Activated T-helper 2 cell treated with anti-CD3 and anti-CD28 coated beads, Interferon-gamma antibody, Interleukin-2, Interleukin-4, amounts not matched to agents 10 μg/mL and 5 μg/mL and 100 μg/mL, durations not matched to agents 14 hours and 24 hours and 36 hours (primary cell): ENCODE results near the gene MRTFB. TPM values are rescaled to one million over a fixed set of nuclear protein-coding genes. Genes with fewer than 3 reads are reported as not detected.

Experiments
- DNase-seq: peaks from one replicate; pipeline ENCODE4 v3.0.0; 2021; ENCODE audit warnings: low spot score
- H3K27ac Mint-ChIP-seq: one replicate; pipeline ENCODE4 v1.8.0; 2021; ENCODE audit warnings: mixed read lengths
- H3K27me3 Mint-ChIP-seq: one replicate; pipeline ENCODE4 v1.8.0; 2021; ENCODE audit warnings: low read depth, mixed read lengths
- H3K36me3 Mint-ChIP-seq: one replicate; pipeline ENCODE4 v1.8.0; 2021; ENCODE audit warnings: low read depth, mixed read lengths
- H3K4me1 Mint-ChIP-seq: one replicate; pipeline ENCODE4 v1.8.0; 2021; ENCODE audit warnings: low read depth, mixed read lengths
- H3K4me3 Mint-ChIP-seq: one replicate; pipeline ENCODE4 v1.8.0; 2021; ENCODE audit warnings: low read depth, mild to moderate bottlenecking, moderate library complexity, mixed read lengths
- H3K9me3 Mint-ChIP-seq: one replicate; pipeline ENCODE4 v1.8.0; 2021; ENCODE audit warnings: mixed read lengths
- intact Hi-C: fragments of 100-400 bp; cut with micrococcal nuclease; formaldehyde crosslinking; loops from one replicate; pipeline ENCODE4 v1.15.1; 2023
- total RNA-seq: library from RNA; stranded (reverse); gene quantifications from 2 replicates; pipeline ENCODE4 v1.2.3, GENCODE V29; 2022

Gene MRTFB
- total RNA-seq, 1 donor from 2014 or later: 13.7 TPM

DNA sequence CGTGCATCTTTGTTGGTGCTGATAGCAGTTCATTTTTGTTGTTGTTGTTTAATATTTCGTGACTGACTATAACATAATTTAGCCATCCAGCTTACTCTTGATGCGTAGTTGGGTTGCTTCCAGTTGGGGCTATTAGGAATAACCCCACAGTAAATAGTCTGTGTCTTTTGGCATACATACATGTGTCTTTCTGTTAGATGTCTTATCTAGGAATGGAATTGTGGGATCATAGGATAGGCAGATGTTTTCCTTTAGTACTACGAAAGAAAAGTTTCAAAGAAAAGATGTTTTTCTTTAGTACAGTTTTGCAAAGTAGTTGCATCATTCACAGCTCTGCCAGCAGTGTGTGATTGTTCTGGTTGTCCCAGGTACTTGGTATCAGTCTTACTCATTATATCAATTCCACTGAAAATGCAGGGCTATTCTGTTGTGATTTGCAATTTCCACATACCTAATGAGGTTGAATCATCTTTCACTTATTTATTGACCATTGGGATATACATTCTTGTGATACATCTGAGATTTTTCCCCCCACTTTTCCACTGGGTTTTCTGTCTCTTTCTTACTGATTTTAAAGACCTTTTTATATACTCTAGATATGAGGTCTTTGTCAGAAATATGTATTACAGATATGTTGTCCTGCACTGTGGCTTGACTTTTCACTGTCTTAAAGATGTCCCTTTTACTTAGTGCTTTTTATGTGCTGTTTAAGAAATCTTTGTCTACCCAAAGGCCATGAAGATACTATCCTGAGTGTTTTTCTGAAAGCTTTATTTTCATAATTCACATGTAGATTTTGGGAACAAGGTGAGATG, 173.3 kb downstream of the MRTFB start:
- H3K36me3 Mint-ChIP-seq: peaks cover 4% of the 10 kb centered on the region
- H3K27ac Mint-ChIP-seq: no peak overlapping the region
- no peaks in the 10 kb centered on the region for H3K9me3 Mint-ChIP-seq
- intact Hi-C loops: no loop called here
- no peak overlapping the region for H3K4me3 Mint-ChIP-seq
- H3K27me3 Mint-ChIP-seq: no peaks in the 10 kb centered on the region
- no peak for DNase-seq
- H3K4me1 Mint-ChIP-seq: peaks cover 1% of the 10 kb centered on the region

DNA sequence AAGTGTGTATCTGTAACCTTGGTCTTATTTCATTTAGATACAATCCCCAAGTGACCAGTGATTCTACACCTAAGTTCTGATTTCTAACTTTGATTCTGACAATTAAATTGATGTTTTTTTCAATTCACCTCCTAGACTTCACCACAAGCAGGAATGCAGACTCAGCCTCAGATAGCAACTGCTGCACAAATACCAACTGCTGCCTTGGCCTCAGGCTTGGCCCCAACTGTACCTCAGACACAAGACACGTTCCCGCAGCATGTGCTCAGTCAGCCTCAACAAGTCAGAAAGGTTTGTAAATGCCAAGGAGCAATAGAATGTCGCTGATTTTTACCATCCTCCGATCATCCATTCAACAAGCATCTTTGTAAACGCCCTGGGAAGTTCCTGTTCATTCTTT, 177.7 kb downstream of the MRTFB start:
- H3K4me3 Mint-ChIP-seq: no peak overlapping the region
- peaks cover 4% of the 10 kb centered on the region for H3K36me3 Mint-ChIP-seq
- no peaks in the 10 kb centered on the region for H3K27me3 Mint-ChIP-seq
- no peak overlapping the region for H3K27ac Mint-ChIP-seq
- intact Hi-C loops: loop anchor here (1.0 kb wide), 1 partner anchor 281 kb away; no protein-coding TSS in a partner anchor
- no peaks in the 10 kb centered on the region for H3K9me3 Mint-ChIP-seq
- no peak for DNase-seq
- H3K4me1 Mint-ChIP-seq: peaks cover 1% of the 10 kb centered on the region

DNA sequence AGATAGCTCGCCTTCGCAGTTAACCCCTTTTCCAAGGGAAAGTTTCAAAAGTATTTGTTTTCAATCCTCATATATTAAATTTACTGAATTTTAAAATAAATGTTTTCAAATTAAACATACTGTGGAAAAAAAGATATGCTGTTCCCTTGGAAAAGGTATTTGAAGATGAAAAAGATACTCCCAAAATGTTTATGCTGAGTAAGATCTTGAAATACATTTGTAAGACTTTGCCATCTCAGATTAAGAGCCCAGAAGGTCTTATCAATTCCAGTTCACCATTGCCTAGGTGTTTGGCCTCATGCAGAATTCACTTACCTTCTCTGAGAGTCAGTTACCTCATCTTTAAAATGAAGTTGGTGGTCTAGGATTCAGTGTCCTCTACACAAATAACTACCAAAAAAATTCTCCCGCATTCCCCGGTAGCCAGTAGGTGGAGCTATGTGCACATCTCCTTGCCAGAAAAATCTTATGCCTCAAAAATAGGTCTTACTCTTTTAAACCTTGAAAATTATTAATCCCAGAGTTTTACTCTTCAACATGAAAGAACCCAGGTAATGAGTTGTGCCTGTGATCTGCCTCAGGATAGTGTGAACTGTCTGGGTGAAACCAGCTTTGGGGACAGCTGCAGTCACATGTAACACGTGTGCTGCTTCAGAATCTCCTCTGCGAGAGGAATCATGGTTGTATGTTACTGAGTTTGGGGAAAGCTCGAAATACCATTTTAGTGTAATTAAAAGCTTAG, 178.3 kb downstream of the MRTFB start:
- H3K27me3 Mint-ChIP-seq: no peaks in the 10 kb centered on the region
- H3K4me1 Mint-ChIP-seq: no peaks in the 10 kb centered on the region
- no peak overlapping the region for H3K27ac Mint-ChIP-seq

DNA sequence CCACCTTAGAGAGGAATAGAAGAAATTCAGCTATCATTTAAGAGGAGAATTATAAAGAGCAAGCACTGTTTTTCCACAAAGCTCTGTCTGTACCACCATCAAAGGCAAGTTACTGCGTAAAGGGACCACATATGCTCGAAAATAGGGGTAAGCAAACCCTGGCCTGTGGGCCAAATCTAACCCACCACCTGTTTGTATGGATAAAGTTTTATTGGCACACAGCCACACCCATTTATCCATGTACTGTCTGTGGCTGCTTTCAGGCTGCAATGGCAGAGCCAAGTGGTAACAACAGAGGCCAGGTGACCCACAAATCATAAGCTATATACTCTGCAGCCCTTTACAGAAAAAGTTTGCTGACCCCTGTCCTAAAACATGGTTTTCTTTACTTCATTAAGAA, 180.3 kb downstream of the MRTFB start:
- intact Hi-C loops: no loop called here
- Mint-ChIP-seq H3K27ac (no peak overlapping the region), H3K27me3 (no peaks in the 10 kb centered on the region), H3K4me3 (no peak overlapping the region), H3K9me3 (no peaks in the 10 kb centered on the region), H3K36me3 (peaks cover 4% of the 10 kb centered on the region), H3K4me1 (no peaks in the 10 kb centered on the region)
- DNase-seq: no peak

More for the DNA sequence above, 178.3 kb downstream of the MRTFB start:
- peak; percentile 16 for DNase-seq
- intact Hi-C loops: loop anchor here (1.0 kb wide), 1 partner anchor 280 kb away; no protein-coding TSS in a partner anchor
- H3K9me3 Mint-ChIP-seq: no peaks in the 10 kb centered on the region
- peaks cover 4% of the 10 kb centered on the region for H3K36me3 Mint-ChIP-seq
- no peak overlapping the region for H3K4me3 Mint-ChIP-seq

DNA sequence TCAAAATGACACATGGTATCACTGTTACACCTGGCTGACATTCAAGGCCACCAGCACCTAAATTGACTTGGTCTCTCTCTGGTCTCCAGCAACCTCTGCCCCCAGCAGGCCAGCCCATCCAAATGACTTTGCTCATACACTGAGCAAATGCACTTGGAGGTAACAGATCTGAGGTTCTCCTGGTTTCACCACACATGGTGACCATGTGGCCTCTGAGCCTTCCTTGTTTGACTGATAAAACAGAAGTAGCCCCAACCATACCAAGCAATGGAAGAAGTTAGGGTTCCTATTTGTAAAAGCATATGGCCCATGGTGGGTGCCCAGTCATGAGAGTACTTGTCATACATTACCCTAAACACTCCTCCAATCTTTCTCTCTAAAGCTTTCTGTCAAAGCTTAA, 181.7 kb downstream of the MRTFB start:
- H3K36me3 Mint-ChIP-seq: no peaks in the 10 kb centered on the region
- no peak for DNase-seq
- intact Hi-C loops: no loop called here
- H3K4me1 Mint-ChIP-seq: no peaks in the 10 kb centered on the region
- no peak overlapping the region for H3K27ac Mint-ChIP-seq
- no peaks in the 10 kb centered on the region for H3K9me3 Mint-ChIP-seq
- no peaks in the 10 kb centered on the region for H3K27me3 Mint-ChIP-seq
- H3K4me3 Mint-ChIP-seq: no peak overlapping the region

DNA sequence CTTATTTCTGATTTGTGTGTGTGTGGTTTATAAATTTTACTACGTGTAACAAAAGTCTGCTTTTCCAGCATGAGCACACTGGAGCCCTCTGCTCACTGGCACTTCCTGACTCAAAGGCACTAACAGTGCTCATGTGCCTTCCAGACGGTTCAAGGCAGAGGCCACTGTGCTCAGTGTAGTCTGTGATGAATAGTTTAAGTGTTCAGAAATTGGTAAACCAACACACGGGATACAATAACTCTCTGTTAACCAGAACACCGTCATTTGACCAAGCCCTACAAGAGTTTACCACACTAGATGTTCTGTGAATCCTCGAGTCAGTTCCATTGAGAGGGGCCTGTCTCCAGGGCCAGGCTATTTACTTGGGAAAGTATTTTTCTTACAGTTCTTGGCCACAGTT, 191.9 kb downstream of the MRTFB start:
- intact Hi-C loops: no loop called here

DNA sequence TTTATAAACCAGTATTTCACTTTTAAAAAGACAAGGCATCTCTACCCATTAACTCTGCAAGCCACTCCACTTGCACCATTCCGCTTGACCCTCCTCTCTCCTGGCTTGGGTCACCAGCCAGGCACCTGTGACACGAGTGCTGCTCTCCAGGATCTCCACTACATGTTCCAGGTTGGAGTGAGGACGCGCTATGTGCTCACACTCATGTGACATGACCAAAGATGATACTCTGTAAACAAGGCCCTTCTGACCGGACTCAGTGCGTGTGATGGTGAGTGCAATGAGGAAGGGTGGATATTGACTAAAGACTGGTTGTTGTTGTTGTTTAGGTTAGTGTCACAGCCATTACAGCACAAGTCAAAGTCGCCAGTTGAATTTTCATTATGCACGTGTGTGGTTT, 192.7 kb downstream of the MRTFB start:
- Mint-ChIP-seq H3K27ac (no peak overlapping the region), H3K27me3 (no peaks in the 10 kb centered on the region), H3K9me3 (no peaks in the 10 kb centered on the region), H3K4me3 (no peak overlapping the region), H3K4me1 (no peaks in the 10 kb centered on the region), H3K36me3 (peaks cover 4% of the 10 kb centered on the region)
- no peak for DNase-seq
- intact Hi-C loops: no loop called here

More for the DNA sequence above, 191.9 kb downstream of the MRTFB start:
- Mint-ChIP-seq H3K9me3 (no peaks in the 10 kb centered on the region), H3K27ac (no peak overlapping the region), H3K4me3 (no peak overlapping the region), H3K27me3 (no peaks in the 10 kb centered on the region), H3K4me1 (no peaks in the 10 kb centered on the region), H3K36me3 (peaks cover 4% of the 10 kb centered on the region)
- no peak for DNase-seq

DNA sequence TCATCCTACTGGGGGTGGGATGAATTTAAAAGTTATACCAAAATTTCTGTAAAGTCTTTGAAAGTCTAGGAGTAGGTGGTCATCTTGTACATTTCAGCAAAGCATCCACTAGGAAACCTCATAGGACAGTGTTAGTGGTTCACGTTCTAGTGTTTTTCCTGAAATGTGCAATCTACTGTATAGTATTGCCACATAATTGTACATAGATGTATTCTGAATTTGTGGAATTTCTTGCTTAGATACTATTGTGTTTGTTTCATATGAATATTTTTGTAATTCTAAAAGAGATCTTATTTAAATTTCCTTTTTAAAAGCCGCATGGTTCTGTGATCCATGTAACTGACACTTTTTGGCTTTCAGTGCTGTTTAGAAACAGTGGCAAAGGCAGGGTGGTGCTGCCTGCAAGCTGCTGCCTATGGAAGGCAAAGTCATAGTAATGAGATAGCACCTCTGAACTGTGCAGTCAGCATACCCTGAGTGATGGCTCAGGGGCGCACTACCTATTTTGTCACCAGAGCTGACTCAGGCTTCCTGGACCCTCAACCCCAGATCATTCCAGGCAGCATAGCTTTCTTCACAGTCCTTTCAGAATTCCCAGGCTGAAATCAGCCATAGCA, 193.3 kb downstream of the MRTFB start:
- H3K9me3 Mint-ChIP-seq: peaks cover 3% of the 10 kb centered on the region
- intact Hi-C loops: no loop called here
- no peak overlapping the region for H3K27ac Mint-ChIP-seq
- no peak for DNase-seq
- H3K4me3 Mint-ChIP-seq: no peak overlapping the region
- no peaks in the 10 kb centered on the region for H3K4me1 Mint-ChIP-seq
- peaks cover 4% of the 10 kb centered on the region for H3K36me3 Mint-ChIP-seq
- no peaks in the 10 kb centered on the region for H3K27me3 Mint-ChIP-seq

DNA sequence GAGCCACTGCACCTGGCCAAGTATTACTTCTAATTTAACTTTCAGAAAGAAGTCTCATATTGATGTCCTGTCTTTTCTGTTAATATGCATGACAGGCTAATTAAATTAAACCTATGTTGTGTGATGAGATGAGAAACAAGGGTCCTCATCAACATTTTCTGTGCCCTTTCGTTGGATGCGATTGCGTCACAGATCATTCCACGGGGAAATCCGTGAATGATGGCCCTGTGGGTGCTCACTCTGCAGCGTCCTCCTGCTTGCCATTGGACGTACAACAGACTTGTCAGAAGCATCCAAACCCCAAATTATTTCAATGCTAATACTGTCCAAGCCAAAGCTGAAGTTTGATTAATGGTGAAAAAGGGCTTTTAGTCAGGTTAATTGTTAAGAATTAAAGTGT, 197.0 kb downstream of the MRTFB start:
- H3K4me3 Mint-ChIP-seq: no peak overlapping the region

DNA sequence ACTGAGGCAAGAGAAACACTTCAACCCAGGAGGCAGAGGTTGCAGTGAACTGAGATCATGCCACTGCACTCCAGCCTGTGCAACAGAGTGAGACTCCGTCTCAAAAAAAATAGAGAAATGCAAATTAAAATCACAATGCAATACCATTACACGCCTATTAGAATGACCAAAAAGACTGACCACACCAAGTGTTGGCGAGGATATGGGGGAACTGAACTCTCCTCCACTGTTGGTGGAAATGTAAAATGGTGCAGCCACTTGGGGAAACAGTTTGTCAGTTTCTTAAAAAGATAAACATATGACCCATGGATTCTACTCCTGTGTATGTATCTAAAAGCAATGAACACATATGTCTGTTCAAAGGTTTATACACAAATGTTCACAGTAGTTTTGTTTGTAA, 204.8 kb downstream of the MRTFB start:
- Mint-ChIP-seq H3K4me1 (no peaks in the 10 kb centered on the region), H3K36me3 (no peaks in the 10 kb centered on the region), H3K4me3 (no peak overlapping the region), H3K27me3 (peaks cover 11% of the 10 kb centered on the region), H3K9me3 (no peaks in the 10 kb centered on the region), H3K27ac (no peak overlapping the region)
- no peak for DNase-seq
- intact Hi-C loops: no loop called here

More for the DNA sequence above, 197.0 kb downstream of the MRTFB start:
- peaks cover 2% of the 10 kb centered on the region for H3K36me3 Mint-ChIP-seq
- H3K27ac Mint-ChIP-seq: no peak overlapping the region
- peaks cover 1% of the 10 kb centered on the region for H3K27me3 Mint-ChIP-seq
- intact Hi-C loops: no loop called here
- no peaks in the 10 kb centered on the region for H3K4me1 Mint-ChIP-seq
- peaks cover 13% of the 10 kb centered on the region for H3K9me3 Mint-ChIP-seq
- DNase-seq: no peak

DNA sequence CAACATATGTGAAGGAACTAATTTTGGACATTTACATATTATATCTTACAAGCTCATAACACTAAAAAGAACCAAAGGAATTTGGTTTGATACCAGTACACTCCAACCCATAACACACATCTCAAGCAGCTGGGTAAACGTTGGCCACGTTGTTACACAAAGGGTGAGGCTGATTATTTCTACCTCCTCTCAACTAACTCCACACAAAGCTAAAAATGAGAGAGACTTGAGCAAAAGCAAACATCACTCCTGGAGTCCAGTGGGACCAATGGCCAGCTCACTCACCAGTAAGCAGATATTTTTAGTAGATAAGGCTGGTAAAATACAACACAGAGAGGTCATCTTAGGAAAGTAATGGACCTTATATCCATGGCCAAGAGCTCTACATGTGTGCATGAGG, 207.6 kb downstream of the MRTFB start:
- H3K9me3 Mint-ChIP-seq: no peaks in the 10 kb centered on the region
- no peak overlapping the region for H3K4me3 Mint-ChIP-seq
- intact Hi-C loops: no loop called here

DNA sequence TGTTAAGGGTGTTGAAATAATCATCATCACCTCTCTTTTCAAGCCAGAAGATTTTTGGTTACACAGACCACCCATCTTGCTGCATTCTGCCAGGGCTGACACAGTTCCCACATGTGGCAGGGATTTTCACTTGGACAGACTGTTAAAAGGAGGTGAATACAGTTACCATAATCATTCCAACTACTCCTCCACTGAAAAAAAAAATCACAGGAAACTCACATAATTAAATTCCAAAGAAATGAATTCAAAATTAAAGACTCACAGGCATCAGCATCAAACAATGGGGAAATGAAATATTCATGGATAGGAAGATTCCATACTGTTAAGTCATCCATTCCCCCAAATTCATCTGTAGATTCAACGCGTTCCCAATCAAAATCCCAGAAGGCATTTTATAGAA, 209.4 kb downstream of the MRTFB start:
- Mint-ChIP-seq H3K4me3 (no peak overlapping the region), H3K27ac (no peak overlapping the region), H3K36me3 (no peaks in the 10 kb centered on the region), H3K9me3 (no peaks in the 10 kb centered on the region), H3K4me1 (peaks cover 6% of the 10 kb centered on the region), H3K27me3 (peaks cover 8% of the 10 kb centered on the region)
- no peak for DNase-seq
- intact Hi-C loops: no loop called here

More for the DNA sequence above, 207.6 kb downstream of the MRTFB start:
- H3K27ac Mint-ChIP-seq: no peak overlapping the region
- DNase-seq: no peak
- no peaks in the 10 kb centered on the region for H3K4me1 Mint-ChIP-seq
- no peaks in the 10 kb centered on the region for H3K36me3 Mint-ChIP-seq
- H3K27me3 Mint-ChIP-seq: peaks cover 11% of the 10 kb centered on the region

DNA sequence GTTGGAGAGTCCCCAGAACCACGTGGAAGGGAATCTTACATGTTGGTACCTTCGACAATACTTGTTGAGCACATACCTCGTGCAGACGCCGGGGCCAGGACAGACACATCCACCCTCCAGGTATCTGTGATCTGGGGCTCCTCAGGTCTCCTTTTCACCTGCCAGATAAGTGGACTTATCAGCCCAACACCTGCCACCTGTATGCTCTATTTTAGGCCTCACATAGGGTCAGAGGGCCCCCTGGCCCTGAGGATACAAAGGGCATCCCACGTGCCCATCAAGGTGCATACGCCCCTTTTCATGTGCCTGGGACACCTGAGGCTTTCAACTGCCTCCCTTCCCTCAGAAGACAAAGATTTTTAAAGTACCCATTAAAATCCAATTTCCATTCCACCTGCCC, 212.7 kb downstream of the MRTFB start:
- intact Hi-C loops: loop anchor here (2.0 kb wide), 2 partner anchors 17 to 361 kb away; no protein-coding TSS in a partner anchor
- H3K27ac Mint-ChIP-seq: no peak overlapping the region
- H3K27me3 Mint-ChIP-seq: peaks cover 4% of the 10 kb centered on the region
- peaks cover 2% of the 10 kb centered on the region for H3K9me3 Mint-ChIP-seq
- no peak for DNase-seq
- H3K36me3 Mint-ChIP-seq: no peaks in the 10 kb centered on the region
- H3K4me3 Mint-ChIP-seq: no peak overlapping the region
- peaks cover 12% of the 10 kb centered on the region for H3K4me1 Mint-ChIP-seq
